ENCODE data around the gene SEPTIN8.

DNA sequence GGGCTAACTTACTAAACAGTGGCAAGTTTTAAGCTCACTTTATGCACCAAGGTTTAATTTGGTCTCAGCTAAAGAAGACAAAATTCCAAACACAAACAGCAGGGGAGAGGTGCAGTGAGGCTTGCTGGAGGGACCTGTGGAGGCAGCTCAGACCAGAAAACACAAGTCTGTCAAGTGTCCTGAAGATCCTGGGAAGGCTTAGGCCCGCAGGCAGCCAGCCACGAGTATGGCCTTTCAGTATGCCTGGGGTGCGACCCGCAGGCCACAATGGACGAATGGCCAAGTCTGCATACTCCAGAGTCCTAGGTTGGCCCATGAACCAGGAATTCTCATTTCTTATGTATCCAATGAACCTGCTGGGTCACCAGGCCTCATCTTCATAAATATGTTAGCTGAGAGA, 20.5 kb downstream of the SEPTIN8 start:
- TF ChIP-seq, protein P1, sequence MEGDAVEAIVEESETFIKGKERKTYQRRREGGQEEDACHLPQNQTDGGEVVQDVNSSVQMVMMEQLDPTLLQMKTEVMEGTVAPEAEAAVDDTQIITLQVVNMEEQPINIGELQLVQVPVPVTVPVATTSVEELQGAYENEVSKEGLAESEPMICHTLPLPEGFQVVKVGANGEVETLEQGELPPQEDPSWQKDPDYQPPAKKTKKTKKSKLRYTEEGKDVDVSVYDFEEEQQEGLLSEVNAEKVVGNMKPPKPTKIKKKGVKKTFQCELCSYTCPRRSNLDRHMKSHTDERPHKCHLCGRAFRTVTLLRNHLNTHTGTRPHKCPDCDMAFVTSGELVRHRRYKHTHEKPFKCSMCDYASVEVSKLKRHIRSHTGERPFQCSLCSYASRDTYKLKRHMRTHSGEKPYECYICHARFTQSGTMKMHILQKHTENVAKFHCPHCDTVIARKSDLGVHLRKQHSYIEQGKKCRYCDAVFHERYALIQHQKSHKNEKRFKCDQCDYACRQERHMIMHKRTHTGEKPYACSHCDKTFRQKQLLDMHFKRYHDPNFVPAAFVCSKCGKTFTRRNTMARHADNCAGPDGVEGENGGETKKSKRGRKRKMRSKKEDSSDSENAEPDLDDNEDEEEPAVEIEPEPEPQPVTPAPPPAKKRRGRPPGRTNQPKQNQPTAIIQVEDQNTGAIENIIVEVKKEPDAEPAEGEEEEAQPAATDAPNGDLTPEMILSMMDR (IDR thresholded peaks at IDR 0.05; ENCODE audit: insufficient read depth, low read length), result no peak
- no peak for TF ChIP-seq POLR2AphosphoS5 (IDR thresholded peaks at IDR 0.05; ENCODE audit: low read depth)
- TF ChIP-seq GABPA (IDR thresholded peaks at IDR 0.05; ENCODE audit: low read depth), result no peak
- TF ChIP-seq, protein P2, sequence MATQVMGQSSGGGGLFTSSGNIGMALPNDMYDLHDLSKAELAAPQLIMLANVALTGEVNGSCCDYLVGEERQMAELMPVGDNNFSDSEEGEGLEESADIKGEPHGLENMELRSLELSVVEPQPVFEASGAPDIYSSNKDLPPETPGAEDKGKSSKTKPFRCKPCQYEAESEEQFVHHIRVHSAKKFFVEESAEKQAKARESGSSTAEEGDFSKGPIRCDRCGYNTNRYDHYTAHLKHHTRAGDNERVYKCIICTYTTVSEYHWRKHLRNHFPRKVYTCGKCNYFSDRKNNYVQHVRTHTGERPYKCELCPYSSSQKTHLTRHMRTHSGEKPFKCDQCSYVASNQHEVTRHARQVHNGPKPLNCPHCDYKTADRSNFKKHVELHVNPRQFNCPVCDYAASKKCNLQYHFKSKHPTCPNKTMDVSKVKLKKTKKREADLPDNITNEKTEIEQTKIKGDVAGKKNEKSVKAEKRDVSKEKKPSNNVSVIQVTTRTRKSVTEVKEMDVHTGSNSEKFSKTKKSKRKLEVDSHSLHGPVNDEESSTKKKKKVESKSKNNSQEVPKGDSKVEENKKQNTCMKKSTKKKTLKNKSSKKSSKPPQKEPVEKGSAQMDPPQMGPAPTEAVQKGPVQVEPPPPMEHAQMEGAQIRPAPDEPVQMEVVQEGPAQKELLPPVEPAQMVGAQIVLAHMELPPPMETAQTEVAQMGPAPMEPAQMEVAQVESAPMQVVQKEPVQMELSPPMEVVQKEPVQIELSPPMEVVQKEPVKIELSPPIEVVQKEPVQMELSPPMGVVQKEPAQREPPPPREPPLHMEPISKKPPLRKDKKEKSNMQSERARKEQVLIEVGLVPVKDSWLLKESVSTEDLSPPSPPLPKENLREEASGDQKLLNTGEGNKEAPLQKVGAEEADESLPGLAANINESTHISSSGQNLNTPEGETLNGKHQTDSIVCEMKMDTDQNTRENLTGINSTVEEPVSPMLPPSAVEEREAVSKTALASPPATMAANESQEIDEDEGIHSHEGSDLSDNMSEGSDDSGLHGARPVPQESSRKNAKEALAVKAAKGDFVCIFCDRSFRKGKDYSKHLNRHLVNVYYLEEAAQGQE (IDR thresholded peaks at IDR 0.05; ENCODE audit: insufficient replicate concordance, low read depth), result no peak
- no peak for TF ChIP-seq SPI1 (IDR thresholded peaks at IDR 0.05; ENCODE audit: borderline replicate concordance, low read depth)
